Stomach (tissue), 9 donors: ENCODE measurements around the gene SHE. TPM values are rescaled to one million over a fixed set of nuclear protein-coding genes. Genes with fewer than 3 reads are reported as not detected.

ENCODE experiments used
- DNase-seq, 2 donors: peaks; one replicate each; pipeline versions ENCODE4 v3.0.0 to v3.0.0-alpha.2; 2013 to 2019
- H3K27ac ChIP-seq, 5 donors: fragments of 200-600 bp in 4 of 5; sonication (generic) in 4 of 5; one replicate each; pipeline ENCODE4 v1.5.1; 2013 to 2019; ENCODE audit warnings: mild to moderate bottlenecking in 1 of 5, moderate library complexity in 1 of 5
- H3K27me3 ChIP-seq, 3 donors: fragments of 200-600 bp; sonication (generic); one replicate each; pipeline ENCODE4 v1.5.1; 2017 to 2019; ENCODE audit warnings: mixed run types in 1 of 3
- H3K36me3 ChIP-seq, 4 donors: fragments of 200-600 bp; sonication (generic); 1 replicate in 3 of 4; 2 replicates in 1 of 4; pipeline ENCODE4 v1.5.1; 2016 to 2019
- H3K4me1 ChIP-seq, 4 donors: fragments of 200-600 bp; sonication (generic); one replicate each; pipeline ENCODE4 v1.5.1; 2016 to 2019
- H3K4me3 ChIP-seq, 4 donors: fragments of 200-600 bp; sonication (generic) in 3 of 4; one replicate each; pipeline ENCODE4 v1.5.1; 2016 to 2019; ENCODE audit warnings: mild to moderate bottlenecking in 1 of 4
- H3K9me3 ChIP-seq, 4 donors: fragments of 200-600 bp; sonication (generic); one replicate each; pipeline ENCODE4 v1.5.1; 2016 to 2019
- EP300 ChIP-seq: sonication (generic); formaldehyde crosslinking; IDR thresholded peaks from one replicate; pipeline ENCODE4 v1.6.1; 2017; ENCODE audit warnings: antibody characterized with exemption
- POLR2A ChIP-seq, 4 donors: fragments of 450-650 bp; IDR thresholded peaks; one replicate each; pipeline ENCODE4 v1.6.1; 2016; ENCODE audit warnings: antibody characterized with exemption in 4 of 4, control low read depth in 2 of 4, mild to moderate bottlenecking in 1 of 4, moderate library complexity in 1 of 4
- POLR2AphosphoS5 ChIP-seq, 3 donors: sonication (generic); formaldehyde crosslinking; IDR thresholded peaks; one replicate each; pipeline ENCODE4 v1.6.1; 2016; ENCODE audit warnings: antibody characterized with exemption in 3 of 3
- WGBS, 5 donors: extraction: QIAGEN DNeasy Blood & Tissue Kit in 3 of 5; methylation state at CpG; one replicate each; pipeline versions ENCODE4 v1.1.5 to v1.1.7; 2013 to 2018; 5-methylcytosine and 5-hydroxymethylcytosine counted together
- intact Hi-C: fragments of 100-400 bp; cut with DNase I; formaldehyde crosslinking; loops from one replicate; pipeline ENCODE4 v1.15.1; 2023; ENCODE audit warnings: low total_unique reads
- polyA plus RNA-seq, 3 donors: library from polyadenylated mRNA; stranded (reverse); fragments of 200-250 nt; gene quantifications; one replicate each; pipeline ENCODE4 v1.2.3, GENCODE V29; 2013
- total RNA-seq, 5 donors: library from RNA; depleted of rRNA; stranded (reverse); fragments of >200 nt; gene quantifications; one replicate each; pipeline versions ENCODE4 v1.1.0 to v1.2.3, GENCODE V29; 2014 to 2016
- TF ChIP-seq, protein P1 (sequence below), 7 experiments: fragments of 450-650 bp in 4 of 7; fragments of 200-600 bp in 3 of 7; sonication (generic) in 3 of 7; IDR thresholded peaks; one replicate each; pipeline ENCODE4 v1.5.1; 2016 to 2019; ENCODE audit warnings: antibody characterized with exemption in 7 of 7, control low read depth in 2 of 7, mild to moderate bottlenecking in 1 of 7
- donor health status: healthy with polysubstance abuse.
- donor health status: Bipolar disorder and iron deficiency.
- donor health status: healthy.

SHE gene
- total and polyA plus RNA-seq, 8 donors = 0.87 to 13.8 (median 4.5) TPM

GRCh38 chr1:154440036-154440804 is 62.0 kb downstream of the SHE start:
- 78 to 87% (median 85%) methylated on average over 6 of the region's 6 CpGs for WGBS, 5 donors
- H3K9me3 ChIP-seq = no peaks in the 10 kb centered on the region
- no peaks in the 10 kb centered on the region for H3K27me3 ChIP-seq
- no peak overlapping the region for H3K4me3 ChIP-seq
- peaks cover 5 to 86% (median 60%) of the 10 kb centered on the region in 4 donors for H3K36me3 ChIP-seq
- no peak for DNase-seq
- TF ChIP-seq EP300 (no peak), POLR2AphosphoS5 (IDR thresholded peaks at IDR 0.05) (no peak), POLR2A (IDR thresholded peaks at IDR 0.05) (no peak)
- TF ChIP-seq, protein P1, sequence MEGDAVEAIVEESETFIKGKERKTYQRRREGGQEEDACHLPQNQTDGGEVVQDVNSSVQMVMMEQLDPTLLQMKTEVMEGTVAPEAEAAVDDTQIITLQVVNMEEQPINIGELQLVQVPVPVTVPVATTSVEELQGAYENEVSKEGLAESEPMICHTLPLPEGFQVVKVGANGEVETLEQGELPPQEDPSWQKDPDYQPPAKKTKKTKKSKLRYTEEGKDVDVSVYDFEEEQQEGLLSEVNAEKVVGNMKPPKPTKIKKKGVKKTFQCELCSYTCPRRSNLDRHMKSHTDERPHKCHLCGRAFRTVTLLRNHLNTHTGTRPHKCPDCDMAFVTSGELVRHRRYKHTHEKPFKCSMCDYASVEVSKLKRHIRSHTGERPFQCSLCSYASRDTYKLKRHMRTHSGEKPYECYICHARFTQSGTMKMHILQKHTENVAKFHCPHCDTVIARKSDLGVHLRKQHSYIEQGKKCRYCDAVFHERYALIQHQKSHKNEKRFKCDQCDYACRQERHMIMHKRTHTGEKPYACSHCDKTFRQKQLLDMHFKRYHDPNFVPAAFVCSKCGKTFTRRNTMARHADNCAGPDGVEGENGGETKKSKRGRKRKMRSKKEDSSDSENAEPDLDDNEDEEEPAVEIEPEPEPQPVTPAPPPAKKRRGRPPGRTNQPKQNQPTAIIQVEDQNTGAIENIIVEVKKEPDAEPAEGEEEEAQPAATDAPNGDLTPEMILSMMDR (IDR thresholded peaks at IDR 0.05) = no peak
- intact Hi-C loops = no loop called here
- H3K27ac ChIP-seq = peak overlapping the region in 3 of 5 donors; percentile 36 to 97 (median 76)
- H3K4me1 ChIP-seq = peaks cover 11 to 84% (median 50%) of the 10 kb centered on the region in 4 donors

GRCh38 chr1:154436433-154436832 is 65.8 kb downstream of the SHE start:
- intact Hi-C loops = no loop called here
- WGBS, 5 donors = 76 to 83% (median 82%) methylated on average over 9 of the region's 9 CpGs
- Histone ChIP-seq H3K4me1 (peaks cover 40 to 98% (median 65%) of the 10 kb centered on the region in 4 donors), H3K27me3 (no peaks in the 10 kb centered on the region), H3K36me3 (peaks cover 5 to 64% (median 37%) of the 10 kb centered on the region in 4 donors), H3K27ac (peak overlapping the region in 3 of 5 donors; percentile 82 to 97 (median 86)), H3K4me3 (no peak overlapping the region), H3K9me3 (no peaks in the 10 kb centered on the region)
- DNase-seq = no peak
- no peak for TF ChIP-seq POLR2AphosphoS5 (IDR thresholded peaks at IDR 0.05)
- TF ChIP-seq POLR2A (IDR thresholded peaks at IDR 0.05) = no peak
- TF ChIP-seq, protein P1 (IDR thresholded peaks at IDR 0.05) = no peak
- TF ChIP-seq EP300 = no peak

- no peak for DNase-seq
- Histone ChIP-seq H3K27ac (peak overlapping the region in 4 of 5 donors; percentile 82 to 97 (median 86)), H3K9me3 (no peaks in the 10 kb centered on the region), H3K4me3 (peak overlapping the region in 2 of 4 donors; percentile 9), H3K4me1 (peaks cover 47 to 98% (median 71%) of the 10 kb centered on the region in 4 donors), H3K36me3 (peaks cover 5 to 56% (median 33%) of the 10 kb centered on the region in 4 donors), H3K27me3 (no peaks in the 10 kb centered on the region)
- no peak for TF ChIP-seq EP300
- no peak for TF ChIP-seq POLR2A (IDR thresholded peaks at IDR 0.05)
- TF ChIP-seq POLR2AphosphoS5 (IDR thresholded peaks at IDR 0.05) = no peak
- TF ChIP-seq, protein P1 (IDR thresholded peaks at IDR 0.05) = no peak
- intact Hi-C loops = no loop called here
- WGBS, 5 donors = 91 to 95% (median 94%) methylated on average over 13 to 15 of the region's 15 CpGs
Observed at GRCh38 chr1:154435599-154436200, 66.5 kb downstream of the SHE start.

DNA sequence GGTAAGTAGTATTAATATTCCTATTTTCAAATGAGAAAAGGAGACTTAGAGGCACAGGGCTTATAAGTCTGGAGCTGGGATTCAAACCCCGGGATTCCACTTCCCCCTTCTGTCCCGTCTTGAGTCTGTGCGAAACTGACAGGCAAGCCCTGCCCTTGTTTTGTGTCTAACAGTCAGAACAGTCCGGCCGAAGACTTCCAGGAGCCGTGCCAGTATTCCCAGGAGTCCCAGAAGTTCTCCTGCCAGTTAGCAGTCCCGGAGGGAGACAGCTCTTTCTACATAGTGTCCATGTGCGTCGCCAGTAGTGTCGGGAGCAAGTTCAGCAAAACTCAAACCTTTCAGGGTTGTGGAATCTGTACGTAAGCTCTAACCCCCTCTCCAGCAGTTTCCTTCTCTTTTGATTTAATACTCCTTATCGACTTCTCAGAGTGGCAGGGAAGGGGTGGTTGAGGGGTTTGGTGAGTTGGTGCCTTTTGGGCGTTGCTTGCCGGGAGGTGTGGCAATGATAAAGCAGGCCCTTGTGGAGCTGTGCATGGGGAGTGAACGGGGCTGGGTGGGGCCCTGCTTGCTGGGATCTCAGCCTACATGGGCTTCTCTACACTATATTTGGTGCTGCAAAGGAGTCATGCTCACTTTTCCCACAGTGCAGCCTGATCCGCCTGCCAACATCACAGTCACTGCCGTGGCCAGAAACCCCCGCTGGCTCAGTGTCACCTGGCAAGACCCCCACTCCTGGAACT is 67.7 kb downstream of the SHE start:
- peaks cover 54 to 100% (median 77%) of the 10 kb centered on the region in 4 donors for H3K4me1 ChIP-seq
- intact Hi-C loops = no loop called here
- peaks cover 5 to 53% (median 43%) of the 10 kb centered on the region in 4 donors for H3K36me3 ChIP-seq
- peak overlapping the region in 3 of 4 donors; percentile 7 to 32 (median 15) for H3K4me3 ChIP-seq
- TF ChIP-seq EP300 (peak; percentile 68), POLR2AphosphoS5 (IDR thresholded peaks at IDR 0.05) (peak; percentile 62 to 90 (median 67))
- TF ChIP-seq, protein P1 (IDR thresholded peaks at IDR 0.05) = no peak
- no peaks in the 10 kb centered on the region for H3K27me3 ChIP-seq
- no peaks in the 10 kb centered on the region for H3K9me3 ChIP-seq
- 20 to 29% (median 23%) methylated on average over 18 of the region's 18 CpGs for WGBS, 5 donors
- peak overlapping the region; percentile 48 to 97 (median 85) for H3K27ac ChIP-seq
- peak; percentile 74 to 81 for DNase-seq
